ENCODE measurements around the gene HJURP.

HJURP gene

GRCh38 chr2:233857511-233858141 is 3.3 kb upstream of the HJURP start:
- TF ChIP-seq, protein P1, sequence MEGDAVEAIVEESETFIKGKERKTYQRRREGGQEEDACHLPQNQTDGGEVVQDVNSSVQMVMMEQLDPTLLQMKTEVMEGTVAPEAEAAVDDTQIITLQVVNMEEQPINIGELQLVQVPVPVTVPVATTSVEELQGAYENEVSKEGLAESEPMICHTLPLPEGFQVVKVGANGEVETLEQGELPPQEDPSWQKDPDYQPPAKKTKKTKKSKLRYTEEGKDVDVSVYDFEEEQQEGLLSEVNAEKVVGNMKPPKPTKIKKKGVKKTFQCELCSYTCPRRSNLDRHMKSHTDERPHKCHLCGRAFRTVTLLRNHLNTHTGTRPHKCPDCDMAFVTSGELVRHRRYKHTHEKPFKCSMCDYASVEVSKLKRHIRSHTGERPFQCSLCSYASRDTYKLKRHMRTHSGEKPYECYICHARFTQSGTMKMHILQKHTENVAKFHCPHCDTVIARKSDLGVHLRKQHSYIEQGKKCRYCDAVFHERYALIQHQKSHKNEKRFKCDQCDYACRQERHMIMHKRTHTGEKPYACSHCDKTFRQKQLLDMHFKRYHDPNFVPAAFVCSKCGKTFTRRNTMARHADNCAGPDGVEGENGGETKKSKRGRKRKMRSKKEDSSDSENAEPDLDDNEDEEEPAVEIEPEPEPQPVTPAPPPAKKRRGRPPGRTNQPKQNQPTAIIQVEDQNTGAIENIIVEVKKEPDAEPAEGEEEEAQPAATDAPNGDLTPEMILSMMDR (IDR thresholded peaks at IDR 0.05; ENCODE audit: unreplicated experiment in 3 of 3) = peak in 2 of 3 experiments; percentile 25 to 35
- Mint-ChIP-seq H3K4me1 (peaks cover 21% of the 10 kb centered on the region), H3K27me3 (ENCODE audit: low read depth) (no peaks in the 10 kb centered on the region), H3K36me3 (ENCODE audit: low read depth) (peaks cover 9% of the 10 kb centered on the region), H3K4me3 (peak overlapping the region in 1 of 3 experiments; percentile 19), H3K9me3 (peaks cover 3% of the 10 kb centered on the region), H3K27ac (no peak overlapping the region)

DNA sequence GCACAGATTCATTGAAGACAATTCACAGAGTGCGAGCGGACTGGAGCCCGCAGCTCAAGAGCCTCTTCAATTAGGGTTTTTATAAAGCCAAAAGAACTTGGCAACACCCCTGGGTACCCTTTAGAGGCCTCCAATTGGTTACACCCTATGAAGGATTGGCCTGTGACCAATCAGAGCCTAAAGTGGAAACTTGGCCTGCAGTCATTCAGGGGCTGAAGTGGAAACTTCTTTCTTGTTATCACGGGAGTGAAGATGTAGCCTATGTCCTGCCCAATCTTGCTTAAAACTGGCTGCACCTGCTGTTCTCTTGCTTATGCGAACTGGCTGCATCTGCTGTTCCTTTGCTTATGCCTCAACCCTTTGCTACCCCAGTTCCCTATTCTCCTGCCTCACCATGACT is 1.8 kb upstream of the HJURP start:
- H3K27me3 Mint-ChIP-seq (ENCODE audit: low read depth) = no peaks in the 10 kb centered on the region
- H3K36me3 Mint-ChIP-seq (ENCODE audit: low read depth) = peaks cover 9% of the 10 kb centered on the region
- TF ChIP-seq, protein P1 (IDR thresholded peaks at IDR 0.05; ENCODE audit: unreplicated experiment in 3 of 3) = no peak
- H3K4me3 Mint-ChIP-seq = peak overlapping the region; percentile 72 to 93 (median 73)
- no peaks in the 10 kb centered on the region for H3K9me3 Mint-ChIP-seq
- no peak overlapping the region for H3K27ac Mint-ChIP-seq
- peaks cover 26% of the 10 kb centered on the region for H3K4me1 Mint-ChIP-seq

- Mint-ChIP-seq H3K4me1 (peaks cover 26% of the 10 kb centered on the region), H3K27me3 (ENCODE audit: low read depth) (no peaks in the 10 kb centered on the region), H3K36me3 (ENCODE audit: low read depth) (peaks cover 12% of the 10 kb centered on the region), H3K27ac (peak overlapping the region in 1 of 3 experiments; percentile 86), H3K4me3 (peak overlapping the region; percentile 90 to 93 (median 91)), H3K9me3 (no peaks in the 10 kb centered on the region)
- TF ChIP-seq, protein P1 (IDR thresholded peaks at IDR 0.05; ENCODE audit: unreplicated experiment in 3 of 3) = no peak
Observed at GRCh38 chr2:233855345-233855744, 1.0 kb upstream of the HJURP start.

- Mint-ChIP-seq H3K4me3 (peak overlapping the region; percentile 90 to 93 (median 91)), H3K27ac (peak overlapping the region; percentile 59 to 93 (median 86)), H3K4me1 (peaks cover 26% of the 10 kb centered on the region), H3K36me3 (ENCODE audit: low read depth) (peaks cover 18% of the 10 kb centered on the region), H3K9me3 (no peaks in the 10 kb centered on the region), H3K27me3 (ENCODE audit: low read depth) (no peaks in the 10 kb centered on the region)
- TF ChIP-seq, protein P1 (IDR thresholded peaks at IDR 0.05; ENCODE audit: unreplicated experiment in 3 of 3) = no peak
Observed at GRCh38 chr2:233853883-233854240, 473 bp downstream of the HJURP start.

GRCh38 chr2:233853353-233853752 is 982 bp downstream of the HJURP start:
- TF ChIP-seq, protein P1 (IDR thresholded peaks at IDR 0.05; ENCODE audit: unreplicated experiment in 3 of 3) = no peak
- Mint-ChIP-seq H3K4me3 (peak overlapping the region; percentile 90 to 93 (median 91)), H3K27me3 (ENCODE audit: low read depth) (no peaks in the 10 kb centered on the region), H3K36me3 (ENCODE audit: low read depth) (peaks cover 23% of the 10 kb centered on the region), H3K4me1 (peaks cover 26% of the 10 kb centered on the region), H3K27ac (peak overlapping the region in 2 of 3 experiments; percentile 59 to 76), H3K9me3 (no peaks in the 10 kb centered on the region)

DNA sequence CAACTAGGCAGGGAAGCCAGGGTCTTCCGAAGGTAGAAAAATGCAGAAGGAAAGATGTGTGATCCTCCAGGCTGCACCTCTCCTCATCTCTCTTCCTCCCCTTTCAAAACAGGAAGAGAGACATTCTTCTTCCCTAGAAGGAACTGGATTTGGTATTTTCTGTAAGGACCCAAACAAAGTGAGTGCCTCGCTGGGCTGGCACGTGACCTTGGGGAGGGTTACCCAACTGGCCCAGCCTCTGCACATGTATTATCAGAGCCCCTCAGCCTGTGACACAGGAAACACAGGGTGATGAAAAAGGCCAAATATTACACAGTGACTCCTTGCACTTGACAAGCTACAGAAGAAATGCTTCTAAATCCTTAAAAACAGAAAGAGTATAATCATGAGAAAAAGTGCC is 2.3 kb downstream of the HJURP start:
- peaks cover 28% of the 10 kb centered on the region for H3K36me3 Mint-ChIP-seq (ENCODE audit: low read depth)
- TF ChIP-seq, protein P1 (IDR thresholded peaks at IDR 0.05; ENCODE audit: unreplicated experiment in 3 of 3) = no peak
- peaks cover 26% of the 10 kb centered on the region for H3K4me1 Mint-ChIP-seq
- H3K27ac Mint-ChIP-seq = no peak overlapping the region
- H3K4me3 Mint-ChIP-seq = peak overlapping the region; percentile 90 to 93 (median 91)
- H3K9me3 Mint-ChIP-seq = no peaks in the 10 kb centered on the region
- no peaks in the 10 kb centered on the region for H3K27me3 Mint-ChIP-seq (ENCODE audit: low read depth)
